NCI-H1436 treated with DMSO at 0.1 percent for 48 hours (cell line): Measurements from ENCODE around the gene CACNG5.
"Not testable (repeated sequence)": the region's sequence is repeated elsewhere in the genome, so short reads cannot be mapped to it uniquely, and the experiment has no call there.

Experiments
- DNase-seq: peaks from one replicate; lab custom pipeline; 2025; lab: John Stamatoyannopoulos, UW

CACNG5 gene

DNA sequence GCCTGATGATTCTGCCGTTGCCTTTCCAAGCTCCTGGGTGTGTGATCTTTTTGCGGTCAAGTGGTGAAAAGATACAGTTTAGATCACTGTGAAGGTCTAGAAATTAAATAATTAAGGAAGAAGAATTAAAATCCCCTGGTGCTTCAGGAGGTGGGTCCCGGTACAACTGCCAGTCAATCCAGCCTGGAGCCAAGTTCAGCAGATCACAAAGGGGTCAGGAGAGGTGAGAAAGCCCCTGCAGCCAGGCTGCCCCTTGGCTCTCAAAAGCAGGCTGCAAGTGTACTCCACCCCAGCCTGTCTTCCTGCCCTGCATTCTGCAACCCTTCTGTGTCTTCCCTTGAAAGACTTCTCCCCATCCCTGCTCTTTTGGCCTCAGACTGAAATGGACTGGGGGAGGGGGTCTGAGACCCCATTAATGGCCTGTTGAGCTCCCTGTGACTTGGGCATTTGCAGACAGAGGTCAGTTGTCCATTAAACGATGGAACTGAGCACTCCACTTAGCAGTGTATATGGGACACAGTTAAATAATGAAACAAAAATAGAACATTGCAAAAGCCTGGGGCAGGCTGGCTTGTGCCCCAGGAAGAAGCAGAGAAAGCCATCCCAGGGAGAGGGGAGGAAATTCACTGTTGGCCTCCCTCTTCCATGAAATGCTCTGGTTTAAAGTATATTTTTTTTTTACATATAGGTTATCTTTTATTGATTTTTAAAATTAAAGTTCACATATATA is 15.1 kb downstream of the CACNG5 start:
- DNase-seq, result no peak

DNA sequence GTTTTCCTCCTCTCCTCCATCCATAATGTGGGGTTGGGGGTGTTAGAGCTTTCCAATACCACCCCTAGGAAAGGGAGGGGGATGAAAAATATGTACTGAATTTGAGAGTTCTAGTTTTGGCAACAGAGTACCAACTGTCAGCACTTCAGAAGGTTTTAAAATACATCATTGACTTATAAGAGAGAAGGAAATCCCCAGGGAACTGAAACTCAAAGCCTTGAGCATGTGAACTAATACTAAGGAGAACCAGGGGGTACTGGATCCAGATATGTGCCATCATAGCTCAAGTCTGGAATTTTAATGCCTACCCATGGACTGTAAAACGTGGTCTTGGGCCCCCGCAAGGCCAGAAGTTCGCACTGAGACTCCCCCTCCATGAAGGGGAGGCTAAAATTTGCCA is 15.8 kb downstream of the CACNG5 start:
- no peak for DNase-seq

DNA sequence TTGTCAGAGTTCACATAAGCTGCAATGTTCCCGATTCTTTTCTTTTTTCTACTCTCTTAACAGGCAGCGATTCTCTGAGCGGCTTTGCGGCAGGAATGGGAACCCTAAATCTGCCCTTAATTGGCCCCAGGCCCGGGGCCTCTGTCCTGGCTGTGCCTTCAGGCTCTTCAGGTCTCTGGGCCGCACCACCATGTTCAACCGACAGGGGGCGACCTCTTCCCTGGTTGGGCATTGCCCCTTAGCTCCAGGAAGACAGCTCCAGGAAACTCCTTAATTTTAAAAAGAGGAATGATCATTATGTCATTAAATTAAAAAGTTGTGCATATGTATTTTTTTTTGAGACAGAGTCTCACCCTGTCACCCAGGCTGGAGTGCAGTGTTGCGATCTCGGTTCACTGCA is 20.3 kb downstream of the CACNG5 start:
- DNase-seq, result no peak

DNA sequence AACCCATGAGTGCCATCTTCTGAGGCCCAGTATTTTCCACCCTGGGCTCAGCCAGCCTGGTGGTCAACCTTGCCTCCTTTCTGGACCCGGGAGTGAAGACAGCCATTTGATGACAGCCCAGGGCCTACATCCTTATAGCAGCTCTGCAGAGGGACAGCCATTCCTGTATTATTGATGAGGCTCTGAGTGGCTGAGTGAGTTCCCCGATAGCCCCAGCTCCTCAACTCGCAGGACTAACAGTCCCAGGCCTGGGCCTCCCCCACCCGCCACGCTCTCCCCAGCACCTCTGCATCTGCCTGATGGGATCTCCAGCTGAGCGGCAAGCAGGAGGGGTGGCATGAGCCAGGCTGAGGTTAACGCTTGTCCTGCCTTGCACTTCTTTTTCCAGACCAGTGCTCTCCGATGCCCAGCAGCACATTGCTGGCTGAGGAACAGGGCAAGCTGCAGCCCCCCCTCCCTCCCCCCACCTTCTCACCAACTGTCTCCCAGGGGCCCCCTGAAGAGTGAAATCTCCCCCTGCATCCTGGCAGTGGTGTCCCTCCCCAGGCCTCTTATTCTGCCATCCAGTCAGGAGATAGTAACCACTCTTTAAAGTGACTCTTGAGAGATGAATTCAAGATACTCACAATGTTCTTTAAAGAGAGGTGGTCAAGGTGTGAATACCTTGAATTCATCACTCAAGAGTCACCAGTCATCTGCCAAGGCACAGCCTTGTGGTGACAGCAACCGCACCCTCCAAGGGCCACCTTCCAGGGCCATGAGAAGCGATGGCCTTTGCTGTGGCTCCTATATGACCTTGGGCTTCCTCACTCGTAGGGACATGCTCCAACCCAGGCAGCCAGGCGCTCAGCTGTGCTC is 23.5 kb downstream of the CACNG5 start:
- DNase-seq, result no peak

DNA sequence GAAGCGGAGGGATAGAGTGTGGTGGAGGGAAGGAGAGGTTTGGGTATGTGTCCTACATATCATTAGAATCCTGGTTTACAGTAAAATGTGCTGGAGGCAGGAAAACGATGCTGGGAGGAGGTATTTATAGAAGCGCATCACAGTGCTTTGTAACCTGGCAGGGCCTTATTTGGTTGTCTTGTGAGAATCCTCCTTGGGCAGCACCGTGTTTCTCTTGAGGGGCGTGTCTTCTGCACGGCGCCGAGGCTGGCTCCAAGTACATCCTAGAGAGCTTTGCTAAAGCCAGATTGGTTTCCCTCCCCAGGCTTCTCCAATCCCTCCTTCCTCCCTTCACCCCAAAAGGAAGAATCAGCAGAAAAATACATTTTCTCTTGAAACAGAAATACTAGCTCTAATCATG is 24.4 kb downstream of the CACNG5 start:
- DNase-seq, result no peak

DNA sequence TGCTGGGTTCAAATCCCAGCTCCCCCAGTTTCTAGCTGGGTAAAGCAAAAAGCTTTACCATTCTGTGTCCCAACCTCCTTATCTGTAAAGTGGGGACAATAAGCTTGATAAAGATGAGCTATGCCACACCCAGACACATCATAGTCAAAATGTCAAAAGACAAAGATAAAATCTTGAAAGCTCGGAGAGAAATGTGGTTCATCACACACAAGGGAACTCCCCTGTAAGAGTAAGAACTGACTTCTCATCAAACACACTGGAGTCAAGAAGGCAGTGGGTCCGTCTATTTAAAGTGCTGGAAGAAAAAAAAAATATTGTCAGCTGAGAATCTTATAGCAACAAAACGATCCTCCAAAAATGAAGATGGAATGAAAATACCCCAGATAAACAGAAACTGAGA is 25.3 kb downstream of the CACNG5 start:
- DNase-seq, result no peak

DNA sequence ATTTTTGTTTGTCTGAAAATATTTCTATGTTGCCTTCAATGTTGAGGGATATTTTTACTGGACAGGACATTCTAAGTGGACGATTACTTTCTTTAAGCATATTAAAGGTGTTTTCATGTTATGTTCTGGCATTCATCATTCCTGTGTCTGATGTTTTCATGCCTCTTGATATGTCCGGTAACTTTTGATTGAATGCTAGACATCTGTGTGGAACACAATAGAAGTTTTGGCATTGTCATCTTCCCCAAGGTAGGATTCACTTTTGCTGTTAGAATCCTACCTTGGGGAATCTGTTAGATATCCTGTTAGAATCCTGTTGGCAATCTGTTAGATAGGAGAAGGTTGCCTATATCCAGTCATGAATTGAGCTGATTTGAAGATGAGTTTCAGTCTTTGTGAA is 28.9 kb downstream of the CACNG5 start:
- no peak for DNase-seq

DNA sequence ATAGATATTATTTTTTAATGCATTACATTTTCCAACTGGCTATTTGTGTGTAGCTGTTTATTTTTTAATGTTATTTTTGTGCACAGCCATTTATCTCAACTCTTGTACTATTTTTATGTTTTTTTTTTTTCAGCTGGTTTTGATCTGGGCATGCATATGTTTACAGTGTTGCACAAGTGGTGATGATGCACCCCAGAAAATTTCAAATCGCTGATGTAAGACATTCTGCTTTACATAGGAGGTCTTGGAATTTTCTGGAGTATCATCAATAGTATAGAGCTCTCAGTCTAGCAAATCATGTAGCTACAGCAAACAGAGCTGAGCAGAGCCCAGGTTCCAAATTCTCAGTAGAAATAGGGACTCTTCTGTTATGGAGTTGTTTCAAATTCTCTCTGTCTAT is 30.2 kb downstream of the CACNG5 start:
- DNase-seq, result no peak

DNA sequence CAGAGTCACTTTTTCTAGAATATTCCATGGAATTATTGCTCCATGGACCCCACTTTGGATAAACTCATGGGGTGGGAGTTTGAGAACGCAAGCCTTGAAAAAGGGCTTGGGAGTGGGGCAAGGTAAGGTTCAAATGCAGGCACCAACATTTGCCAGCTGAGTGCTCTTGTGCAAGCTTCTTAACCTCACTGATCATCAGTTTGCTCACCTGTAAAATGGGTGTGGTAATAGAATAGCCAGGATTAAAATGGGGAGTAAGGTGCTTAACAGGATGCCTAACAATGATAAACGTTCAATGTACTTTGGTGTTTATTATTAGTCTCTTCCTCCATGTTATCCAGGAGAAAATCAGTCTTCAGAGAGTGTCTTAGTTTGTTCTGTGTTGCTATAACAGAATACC is 39.0 kb downstream of the CACNG5 start:
- no peak for DNase-seq

DNA sequence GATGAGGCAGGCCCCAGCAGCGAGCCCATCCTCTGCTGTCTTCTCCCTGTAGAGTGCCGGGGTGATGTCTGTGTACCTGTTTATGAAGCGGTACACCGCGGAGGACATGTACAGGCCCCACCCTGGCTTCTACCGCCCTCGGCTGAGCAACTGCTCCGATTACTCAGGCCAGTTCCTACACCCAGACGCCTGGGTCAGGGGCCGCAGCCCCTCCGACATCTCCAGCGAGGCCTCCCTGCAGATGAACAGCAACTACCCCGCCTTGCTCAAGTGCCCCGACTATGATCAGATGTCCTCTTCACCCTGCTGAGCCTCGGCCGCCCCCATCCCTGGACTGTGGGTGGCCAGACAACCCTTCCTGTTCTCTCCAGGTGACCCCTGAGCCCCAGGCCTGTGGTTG is 50.0 kb downstream of the CACNG5 start:
- DNase-seq, result no peak

DNA sequence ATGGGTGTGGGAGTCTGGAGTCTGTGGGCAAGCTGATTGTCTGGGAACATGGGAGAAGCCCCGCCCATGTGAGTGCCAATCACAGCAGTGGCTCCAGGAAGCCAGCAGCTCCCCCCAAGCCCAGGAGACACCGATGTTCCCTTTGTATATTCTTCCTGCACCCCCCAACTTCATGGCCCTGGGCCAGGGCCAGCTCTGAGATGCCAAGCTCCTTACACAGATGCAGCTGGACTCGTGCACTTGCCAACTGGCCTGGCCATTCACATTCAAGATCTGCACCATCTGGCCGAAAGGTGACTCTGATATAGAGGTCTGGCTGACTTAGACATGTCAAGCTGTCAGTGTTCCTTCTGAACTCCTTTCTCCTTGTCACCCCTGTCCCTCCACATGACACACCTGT is 50.5 kb downstream of the CACNG5 start:
- DNase-seq, result no peak

DNA sequence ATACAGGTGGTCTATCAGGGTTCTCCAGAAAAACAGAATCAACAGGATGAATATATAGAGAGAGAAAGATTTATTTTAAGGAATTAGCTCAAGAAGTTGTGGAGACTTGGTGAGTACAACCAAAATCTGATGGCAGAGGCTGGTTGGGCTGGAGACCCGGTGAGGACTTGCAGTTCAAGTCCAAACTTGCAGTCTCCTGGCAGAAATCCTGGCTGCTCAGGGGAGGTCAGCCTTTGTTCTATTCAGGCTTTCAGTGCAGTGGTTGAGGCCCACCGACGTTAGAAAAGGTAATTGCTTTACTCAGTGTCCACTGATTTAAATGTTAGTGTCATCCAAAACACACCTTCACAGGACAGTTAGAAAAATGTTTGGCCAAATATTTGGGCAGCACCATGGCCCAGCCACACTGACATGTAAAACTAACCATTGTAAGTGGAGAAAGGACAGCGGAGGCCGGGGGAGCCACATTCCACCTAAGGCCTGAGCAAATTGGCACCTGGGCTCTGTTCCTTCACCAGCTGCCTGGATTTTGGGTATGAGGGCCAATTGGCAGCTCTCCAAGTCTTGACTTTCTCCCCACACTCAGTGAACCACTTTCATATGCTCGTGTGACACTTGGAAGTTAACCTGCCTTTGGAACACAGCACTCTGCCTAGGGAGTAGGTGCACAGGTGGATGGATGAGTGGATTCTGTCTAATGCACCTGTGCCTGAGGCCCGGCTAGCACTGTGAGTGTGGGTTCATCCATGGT is 54.7 kb downstream of the CACNG5 start:
- no peak for DNase-seq

DNA sequence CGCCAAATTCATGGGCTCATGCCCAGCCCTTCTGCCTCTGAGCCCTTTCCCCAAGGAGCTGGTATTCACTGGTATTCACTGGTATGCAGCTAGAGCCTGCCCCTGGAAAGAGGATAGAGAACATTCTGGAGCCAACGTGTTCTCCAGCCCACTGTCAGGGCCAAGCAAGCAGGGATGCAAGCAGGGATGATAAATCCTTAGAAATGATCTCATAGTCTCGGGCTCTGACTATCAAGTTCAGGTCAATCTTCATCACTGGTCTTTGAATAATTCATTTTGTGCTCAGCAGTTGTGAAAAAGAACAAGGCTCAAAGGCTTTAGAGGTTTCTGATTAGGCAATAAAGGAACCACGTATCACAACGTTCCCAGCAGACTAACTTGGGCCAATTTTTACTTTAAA is 57.3 kb downstream of the CACNG5 start:
- no peak for DNase-seq

DNA sequence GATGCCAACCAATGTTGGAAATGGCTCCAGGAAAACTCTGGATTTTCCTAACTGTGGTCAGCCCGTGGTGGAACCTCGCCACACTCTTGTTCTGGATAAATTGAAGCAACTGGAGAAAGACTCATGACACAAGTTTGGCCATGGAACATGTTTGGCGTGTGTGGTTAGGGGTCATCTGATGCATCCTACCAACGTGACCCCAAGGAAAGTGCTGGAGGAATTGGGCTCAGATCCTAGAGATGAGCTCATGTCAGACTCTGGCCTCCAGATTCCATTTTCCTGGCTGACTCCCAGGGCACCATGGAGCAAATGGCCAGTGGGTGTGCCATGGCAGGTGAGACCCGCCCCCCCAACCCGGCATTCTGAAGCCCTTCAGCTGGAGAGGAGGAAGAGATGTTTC is 58.5 kb downstream of the CACNG5 start:
- no peak for DNase-seq

DNA sequence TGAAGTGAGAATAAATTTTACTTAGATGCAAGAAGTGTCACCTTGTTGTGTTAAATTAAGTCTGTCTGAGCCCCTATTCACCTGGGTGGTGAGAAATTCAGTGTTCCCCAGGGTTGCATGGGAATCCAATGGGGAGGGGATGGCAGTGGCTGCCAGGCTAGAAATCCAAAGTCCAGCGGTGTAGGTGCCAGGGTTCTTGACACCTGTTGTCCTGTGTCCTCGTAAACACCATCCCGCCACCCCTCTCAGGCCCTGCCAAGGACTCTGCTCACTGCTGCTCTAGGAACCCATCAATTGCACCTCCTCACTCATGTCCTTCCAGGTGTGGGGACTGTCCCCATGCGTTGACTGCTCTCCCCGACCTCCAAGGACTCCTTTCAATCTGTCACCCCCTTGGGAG is 58.9 kb downstream of the CACNG5 start:
- DNase-seq, result no peak

DNA sequence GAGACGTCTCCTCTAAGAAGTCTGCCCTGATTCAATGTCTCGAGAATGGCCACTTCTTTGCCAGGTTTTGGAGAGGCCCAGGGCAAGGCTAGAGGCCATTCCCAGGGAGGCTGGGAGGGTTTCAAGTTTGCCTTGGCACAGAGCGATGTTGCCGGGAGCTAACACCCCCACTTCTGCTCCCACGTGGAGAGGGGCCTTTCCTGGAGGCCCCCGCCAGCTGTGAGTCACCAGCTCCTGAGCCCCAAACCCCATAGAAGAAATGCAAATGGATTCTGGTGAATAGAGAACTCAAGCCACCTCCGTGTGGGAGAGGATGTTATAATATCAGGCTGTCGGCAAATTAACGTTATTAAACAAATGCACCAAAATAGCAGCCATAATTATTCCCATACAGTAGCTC is 62.2 kb downstream of the CACNG5 start:
- no peak for DNase-seq

DNA sequence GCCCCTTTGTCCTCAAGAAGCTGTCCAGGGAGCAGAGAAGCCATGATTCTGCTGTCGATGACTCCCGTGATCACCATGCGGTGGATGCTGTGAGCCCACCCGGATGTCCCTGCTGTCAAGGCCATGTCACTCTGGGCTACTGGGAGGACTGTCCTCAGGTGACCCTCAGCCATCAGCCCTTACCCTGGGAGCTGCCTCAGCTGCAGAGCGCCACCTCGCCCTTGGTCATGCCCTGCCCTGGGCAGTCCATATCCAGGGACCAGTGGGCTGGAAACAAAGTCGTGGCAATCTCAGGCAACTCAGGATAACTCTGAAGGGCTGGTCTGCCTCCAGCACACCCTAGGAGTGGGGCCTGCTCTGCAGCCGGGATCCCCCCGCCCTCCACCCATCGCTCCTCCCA is 63.6 kb downstream of the CACNG5 start:
- DNase-seq, result no peak

DNA sequence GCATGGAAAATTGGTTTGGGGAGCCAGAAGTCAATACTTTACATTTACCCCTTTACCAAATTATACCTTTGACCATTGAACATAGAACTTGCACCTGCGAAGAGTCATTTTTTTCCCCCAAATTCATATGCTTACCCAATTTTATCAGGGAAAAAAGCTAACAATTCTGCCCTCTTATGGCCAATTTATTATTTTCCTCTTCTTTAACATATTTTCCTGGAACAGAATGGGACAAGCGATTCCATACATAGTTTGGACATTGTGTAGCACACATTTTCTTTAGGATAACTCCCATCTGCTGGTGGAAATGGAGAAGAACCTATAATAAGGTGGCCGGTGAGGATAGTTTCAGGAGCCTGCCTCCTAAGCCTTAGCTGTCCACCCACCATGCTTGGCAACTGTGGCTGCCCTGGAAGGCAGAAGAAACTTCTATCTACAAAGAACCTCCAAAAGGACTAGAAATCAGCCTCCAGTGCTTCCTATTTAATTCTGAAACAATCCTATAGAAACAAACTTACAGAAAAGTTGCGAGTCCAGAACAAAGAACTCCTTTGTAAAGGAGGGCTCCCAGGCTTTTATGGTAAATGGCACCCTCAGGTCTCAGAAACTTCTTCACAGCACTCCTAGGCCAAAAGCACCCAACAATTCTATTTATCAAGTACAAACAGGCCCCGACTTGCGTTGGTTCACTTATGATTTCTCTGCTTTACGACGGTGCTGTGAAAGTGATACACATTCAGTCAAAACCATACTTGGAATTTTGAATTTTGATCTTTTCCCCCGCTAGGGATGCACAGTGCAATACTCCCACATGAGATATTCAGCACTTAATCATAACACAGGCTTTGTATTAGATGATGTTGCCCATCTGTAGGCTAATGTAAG is 65.5 kb downstream of the CACNG5 start:
- no peak for DNase-seq

DNA sequence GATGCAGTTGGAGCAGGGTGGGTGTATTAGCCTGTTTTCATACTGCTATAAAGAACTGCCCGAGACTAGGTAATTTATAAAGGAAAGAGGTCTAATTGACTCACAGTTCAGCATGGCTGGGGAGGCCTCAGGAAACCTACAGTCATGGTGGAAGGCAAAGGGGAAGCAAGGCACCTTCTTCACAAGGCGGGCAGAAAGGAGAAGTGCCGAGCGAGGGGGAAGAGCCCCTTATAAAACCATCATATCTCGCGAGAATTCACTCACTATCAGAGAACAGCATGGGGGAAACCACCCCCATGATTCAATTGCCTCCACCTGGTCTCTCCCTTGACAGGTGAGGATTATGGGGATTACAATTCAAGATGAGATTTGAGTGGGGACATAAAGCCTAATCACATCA is 68.4 kb downstream of the CACNG5 start:
- not testable (repeated sequence) for DNase-seq

DNA sequence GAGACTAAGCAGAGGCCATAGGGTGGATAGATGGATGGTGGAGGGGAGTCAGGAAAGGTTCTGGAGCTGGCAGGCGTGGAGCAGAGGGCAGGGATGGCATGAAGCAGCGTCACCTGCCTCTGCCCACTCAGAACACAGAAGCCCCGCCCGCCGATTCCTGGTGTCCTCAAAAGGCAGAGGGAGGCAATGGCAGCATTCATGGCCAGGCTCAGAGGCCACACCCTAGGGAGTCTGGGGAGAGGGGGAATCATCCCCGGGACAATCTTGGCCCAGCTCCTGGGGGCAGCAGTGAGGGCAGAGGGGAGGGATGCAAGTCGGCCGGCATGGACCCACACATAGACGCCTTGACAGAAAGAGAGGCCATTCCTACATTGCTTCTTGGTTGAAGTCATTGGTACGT is 68.9 kb downstream of the CACNG5 start:
- DNase-seq, result no peak

DNA sequence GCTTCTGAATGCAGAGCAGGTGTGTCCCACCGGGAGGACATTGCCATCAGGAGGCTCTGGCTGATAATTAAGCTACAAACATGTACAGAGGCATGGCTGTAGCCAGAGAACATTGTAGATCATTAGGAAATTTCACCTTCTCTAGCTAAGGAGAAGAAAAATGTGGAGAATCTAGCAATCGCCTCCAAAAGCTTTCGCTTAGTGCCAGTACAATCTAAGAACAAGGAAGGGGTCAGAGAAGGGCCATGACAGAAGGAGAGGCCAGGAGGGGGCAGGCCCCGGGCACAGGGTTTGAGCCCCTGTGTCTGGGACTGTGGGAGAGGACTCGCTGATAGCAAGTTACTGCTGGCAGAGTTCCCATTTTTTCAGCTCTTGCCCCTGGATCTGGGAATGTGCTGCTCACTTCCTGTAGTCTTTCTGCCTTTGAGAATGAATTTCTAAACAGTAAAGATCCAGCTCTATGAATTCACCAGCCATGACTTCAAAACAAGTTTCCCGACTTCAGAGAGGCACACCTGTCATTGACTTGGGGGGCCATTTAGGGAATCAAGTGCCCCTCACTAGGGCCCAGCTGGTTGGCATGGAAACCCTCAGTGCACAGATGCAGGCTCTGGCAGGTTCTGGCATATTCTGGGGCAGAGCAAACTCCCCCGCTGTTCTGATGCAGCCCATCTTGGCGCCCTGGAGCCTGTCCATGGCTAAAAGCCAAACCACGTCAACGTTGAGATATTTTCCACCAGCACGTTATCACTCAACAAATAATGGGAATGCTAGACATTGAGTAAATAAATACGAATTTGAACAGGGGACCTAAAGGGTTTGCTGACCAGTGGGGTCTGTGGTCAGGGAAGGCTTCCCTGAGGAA is 70.1 kb downstream of the CACNG5 start:
- DNase-seq, result no peak
